NCI-H1092 treated with DMSO at 0.1 percent for 48 hours (cell line): ENCODE measurements around the gene OR8J1.
"Not testable (repeated sequence)": the region's sequence is repeated elsewhere in the genome, so short reads cannot be mapped to it uniquely, and the experiment has no call there.

Experiments
- DNase-seq: peaks from one replicate; lab custom pipeline; 2025; lab: John Stamatoyannopoulos, UW

Gene OR8J1, protein sequence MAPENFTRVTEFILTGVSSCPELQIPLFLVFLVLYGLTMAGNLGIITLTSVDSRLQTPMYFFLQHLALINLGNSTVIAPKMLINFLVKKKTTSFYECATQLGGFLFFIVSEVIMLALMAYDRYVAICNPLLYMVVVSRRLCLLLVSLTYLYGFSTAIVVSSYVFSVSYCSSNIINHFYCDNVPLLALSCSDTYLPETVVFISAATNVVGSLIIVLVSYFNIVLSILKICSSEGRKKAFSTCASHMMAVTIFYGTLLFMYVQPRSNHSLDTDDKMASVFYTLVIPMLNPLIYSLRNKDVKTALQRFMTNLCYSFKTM

GRCh38 chr11:56353991-56354390, at the start of gene OR8J1:
Gene OR8J1, plus strand, starts transcription at chr11:56354291. Its CDS starts 5,956 bp downstream, at chr11:56360247.
- no peak for DNase-seq

DNA sequence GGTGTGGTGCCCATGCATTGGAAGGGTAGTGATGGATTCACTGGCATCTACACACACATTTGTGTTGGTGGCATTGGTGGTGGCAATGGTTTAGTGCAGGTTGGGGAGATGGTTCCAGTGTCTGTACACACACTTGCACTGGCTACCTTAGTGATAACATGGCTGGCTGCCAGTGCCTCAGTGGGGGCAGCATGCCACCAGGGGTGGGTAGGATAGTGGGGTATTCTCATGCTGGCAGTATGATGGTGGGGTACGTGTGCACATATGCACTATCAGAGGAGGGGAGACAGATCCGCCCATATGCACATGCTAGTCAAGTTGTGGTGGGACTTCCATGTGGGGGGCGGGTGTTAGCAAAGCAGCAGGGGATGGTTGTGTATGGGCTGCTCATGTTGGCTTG, 46.3 kb upstream of the OR8J1 start:
- DNase-seq = no peak

- no peak for DNase-seq
Observed at GRCh38 chr11:56314844-56315243, 39.2 kb upstream of the OR8J1 start, which contains the start of gene OR8K3. Gene OR8K3, plus strand, starts transcription at chr11:56315144. Its CDS starts 3,163 bp downstream, at chr11:56318307.

GRCh38 chr11:56331861-56332491, 22.1 kb upstream of the OR8J1 start:
- no peak for DNase-seq

DNA sequence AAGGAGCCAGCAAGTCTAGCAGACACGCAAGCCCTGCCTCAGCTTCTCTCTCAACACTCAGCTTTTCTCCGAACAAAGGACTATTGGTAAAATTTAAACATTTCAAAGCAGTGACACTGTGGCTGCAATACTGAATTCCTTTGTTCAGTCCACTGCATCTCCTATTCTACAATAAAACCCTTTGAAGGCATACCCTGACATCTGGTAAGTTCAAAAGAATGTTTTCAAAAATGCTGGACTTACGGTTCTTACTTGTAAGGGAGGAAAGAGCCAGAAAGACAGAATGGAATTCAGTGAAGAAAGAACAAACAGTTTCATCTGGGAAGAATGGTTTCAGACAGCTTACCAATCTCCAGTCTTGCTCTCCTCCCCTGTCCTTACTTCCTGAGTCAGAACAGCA, 20.9 kb upstream of the OR8J1 start:
- no peak for DNase-seq

DNA sequence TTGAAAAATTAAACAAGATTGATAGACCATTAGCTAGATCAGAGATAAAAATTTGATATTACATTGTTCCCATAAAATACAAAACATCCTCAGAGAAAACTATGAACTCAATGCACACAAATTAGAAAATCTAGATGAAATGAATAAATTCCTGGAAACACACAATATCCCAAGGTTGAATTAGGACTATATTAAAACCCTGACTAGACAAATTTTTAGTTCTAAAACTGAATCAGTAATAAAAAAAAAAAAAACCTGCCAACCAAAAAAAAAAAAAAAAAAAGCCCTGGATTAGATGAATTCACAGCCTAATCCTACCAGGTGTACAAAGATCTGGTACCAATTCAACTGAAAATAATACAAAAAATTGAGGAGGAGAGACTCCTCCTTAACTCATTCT, 13.8 kb upstream of the OR8J1 start:
- no peak for DNase-seq

GRCh38 chr11:56345739-56346138, 8.4 kb upstream of the OR8J1 start, which contains the start of gene OR8K1:
Gene OR8K1, plus strand, starts transcription at chr11:56346039. Its CDS starts 0 bp downstream, at chr11:56346039.
- no peak for DNase-seq

DNA sequence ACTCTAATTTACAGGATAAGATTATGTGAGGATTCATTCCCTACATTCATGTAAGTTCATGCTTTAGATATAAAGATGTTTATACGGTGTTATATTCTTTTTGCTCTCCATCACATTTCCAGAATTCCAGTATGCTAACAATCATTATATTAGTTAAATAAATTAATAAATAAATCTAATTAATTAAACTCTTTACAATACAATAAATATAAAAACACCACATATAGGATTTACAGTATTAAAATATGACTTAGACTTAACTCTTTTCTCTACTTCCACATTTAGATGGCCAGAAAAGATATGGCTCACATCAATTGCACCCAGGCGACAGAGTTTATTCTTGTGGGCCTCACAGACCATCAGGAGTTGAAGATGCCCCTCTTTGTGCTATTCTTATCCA, 21.2 kb downstream of the OR8J1 start, which contains the start of gene OR8U1:
TSS of gene OR8U1 (plus strand) at position 301 of the 400 bp plus-strand sequence. CDS start at position 301, 0 bp downstream.
- DNase-seq = no peak

DNA sequence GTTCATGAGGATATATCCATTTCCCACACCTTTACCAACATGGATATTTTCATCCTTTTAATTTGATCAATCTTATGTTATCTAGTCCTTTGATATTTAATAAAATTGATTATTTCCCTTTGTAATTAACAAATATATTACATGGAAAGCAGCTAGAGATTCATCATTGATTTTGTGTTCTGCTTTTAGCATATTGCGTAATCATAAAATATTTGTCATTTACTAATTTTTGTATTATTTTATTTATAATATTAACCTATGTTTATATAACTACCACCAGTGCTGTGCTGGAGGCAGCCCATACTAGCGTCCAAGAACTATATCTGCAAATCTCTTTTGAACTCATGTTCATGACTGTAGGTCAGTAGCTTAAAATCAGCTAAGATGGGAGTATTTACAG, 26.0 kb downstream of the OR8J1 start:
- no peak for DNase-seq

DNA sequence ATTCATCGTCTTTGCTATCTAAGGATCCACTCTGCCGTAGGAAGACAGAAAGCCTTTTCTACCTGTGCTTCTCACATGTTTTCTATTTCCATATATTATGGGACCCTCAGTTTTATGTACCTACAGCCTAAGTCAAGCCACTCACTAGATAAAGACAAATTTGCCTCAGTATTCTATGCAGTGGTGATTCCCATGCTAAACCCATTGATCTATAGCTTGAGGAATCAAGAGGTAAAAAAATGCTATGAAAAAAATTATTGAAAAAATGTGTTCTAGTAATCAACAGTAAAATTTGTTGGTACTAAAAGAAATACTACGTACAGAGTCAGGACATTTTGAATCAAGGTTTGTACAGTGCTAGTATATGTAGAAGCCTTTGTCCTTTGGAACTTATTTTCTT, 40.3 kb downstream of the OR8J1 start:
- DNase-seq = no peak

DNA sequence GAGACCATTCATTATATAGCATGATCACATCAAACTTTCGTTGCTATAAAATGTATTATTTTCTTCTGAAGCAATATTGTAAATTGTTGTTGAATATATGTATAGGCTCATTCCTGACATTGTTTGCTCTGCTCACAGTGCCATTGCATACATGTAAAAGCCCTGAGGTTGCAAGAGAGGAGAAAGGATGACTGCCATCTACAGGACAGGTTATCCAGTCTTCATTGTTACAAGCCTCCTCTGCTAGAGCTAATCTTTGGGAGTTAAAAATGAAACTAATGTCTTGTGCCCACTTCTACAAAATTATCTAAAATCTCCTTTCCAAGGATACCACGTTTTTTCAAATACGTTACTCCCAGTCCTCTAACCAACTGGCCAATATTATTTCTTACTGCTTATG, 42.0 kb downstream of the OR8J1 start:
- no peak for DNase-seq

DNA sequence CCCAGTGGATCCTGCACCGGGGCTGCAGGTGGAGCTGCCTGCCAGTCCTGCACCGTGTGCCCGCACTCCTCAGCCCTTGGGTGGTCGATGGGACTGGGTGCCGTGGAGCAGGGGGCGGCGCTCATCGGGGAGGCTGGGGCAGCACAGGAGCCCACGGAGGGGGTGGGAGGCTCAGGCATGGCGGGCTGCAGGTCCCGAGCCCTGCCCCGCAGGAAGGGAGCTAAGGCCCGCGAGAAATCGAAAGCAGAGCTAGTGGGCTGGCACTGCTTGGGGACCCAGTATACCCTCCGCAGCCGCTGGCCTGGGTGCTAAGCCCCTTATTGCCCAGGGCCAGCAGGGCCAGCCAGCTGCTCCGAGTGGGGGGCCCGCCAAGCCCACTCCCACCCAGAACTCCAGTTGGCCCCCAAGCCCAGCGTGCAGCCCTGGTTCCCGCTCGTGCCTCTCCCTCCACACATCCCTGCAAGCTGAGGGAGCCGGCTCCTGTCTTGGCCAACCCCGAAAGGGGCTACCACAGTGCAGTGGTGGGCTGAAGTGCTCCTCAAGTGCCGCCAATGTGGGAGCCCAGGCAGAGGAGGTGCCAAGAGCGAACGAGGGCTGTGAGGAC, 47.9 kb downstream of the OR8J1 start:
- DNase-seq = not testable (repeated sequence)

GRCh38 chr11:56404393-56404792, 50.3 kb downstream of the OR8J1 start:
- no peak for DNase-seq

GRCh38 chr11:56410801-56411200, 56.7 kb downstream of the OR8J1 start:
- DNase-seq = no peak
